ENCODE data around the gene CPS1.

Gene CPS1

DNA sequence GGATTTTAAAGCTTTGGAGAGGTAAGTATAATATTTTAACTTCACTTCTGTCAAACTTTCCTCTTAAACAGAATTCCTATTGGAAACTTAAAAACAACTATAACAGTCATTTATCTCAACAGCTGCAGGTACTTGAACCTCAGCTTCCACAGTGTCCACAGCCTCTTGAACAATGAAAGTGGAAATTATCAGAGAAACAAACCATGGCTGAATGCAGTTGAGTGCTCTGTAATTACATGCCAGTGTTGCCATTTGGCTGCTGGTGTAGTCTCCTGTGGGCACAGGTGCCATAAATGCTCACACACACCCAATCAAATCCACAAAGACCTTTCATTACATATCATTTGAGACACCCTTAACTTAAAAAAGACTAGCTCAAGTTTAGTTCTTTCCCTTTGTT lies 125.1 kb downstream of the CPS1 start:
- DNase-seq (ENCODE audit: low read depth) = no peak

- no peak for DNase-seq (ENCODE audit: low read depth)
Measured at GRCh38 chr2:210686401-210686800, 130.0 kb downstream of the CPS1 start.

DNA sequence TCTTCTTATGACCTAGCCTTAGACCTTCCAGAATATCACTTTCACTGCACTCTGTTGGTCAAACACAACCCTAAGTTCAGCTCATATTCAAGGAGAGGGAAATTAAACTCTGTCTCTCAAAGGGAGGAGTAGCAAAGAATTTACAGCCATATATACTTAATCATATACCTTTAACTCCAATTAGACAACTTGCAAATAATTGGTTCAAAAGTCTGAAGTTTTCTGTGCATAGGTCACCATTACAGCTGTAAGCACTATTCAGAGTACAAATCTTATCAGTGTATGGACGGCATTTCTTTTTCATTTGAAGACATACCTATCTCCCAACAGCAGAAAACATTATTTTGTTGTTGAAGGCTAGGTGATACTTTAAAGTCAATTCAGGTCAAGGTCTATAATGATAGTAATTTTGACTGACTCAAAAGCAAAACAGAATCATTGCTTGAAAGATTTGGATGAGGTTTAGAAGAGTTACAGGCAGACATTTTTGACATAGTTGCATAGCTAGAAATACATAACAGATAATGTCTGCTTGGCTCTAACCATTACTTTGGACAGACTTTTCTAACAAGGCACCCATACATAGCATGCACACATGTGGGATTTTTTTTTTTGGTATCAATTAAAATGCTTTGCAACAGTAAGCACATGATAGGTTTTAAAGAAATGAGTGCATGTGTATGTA lies 131.5 kb downstream of the CPS1 start:
- DNase-seq (ENCODE audit: low read depth) = no peak

- no peak for DNase-seq (ENCODE audit: low read depth)
Measured at GRCh38 chr2:210707900-210708299, 151.5 kb downstream of the CPS1 start.

DNA sequence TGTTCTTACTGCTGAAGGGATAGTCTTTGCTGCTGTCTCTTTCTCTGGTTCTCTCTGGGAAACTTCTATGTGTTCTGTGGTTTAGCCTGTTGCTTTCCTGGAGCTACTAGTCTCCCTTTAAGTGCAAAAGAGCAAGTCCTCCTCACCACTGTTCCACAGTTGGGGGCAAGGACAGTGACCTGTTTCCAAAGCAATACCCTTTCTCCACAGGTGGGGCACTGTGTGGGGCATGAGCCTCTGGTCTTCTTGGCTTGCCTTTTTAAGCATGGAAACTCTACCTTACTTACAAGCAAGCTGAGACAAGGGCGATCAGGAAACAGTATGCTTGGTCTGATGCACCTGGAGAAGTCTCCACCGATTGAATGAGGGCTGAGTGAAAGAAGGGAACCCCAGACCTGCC lies 156.7 kb downstream of the CPS1 start:
- DNase-seq (ENCODE audit: low read depth) = no peak

DNA sequence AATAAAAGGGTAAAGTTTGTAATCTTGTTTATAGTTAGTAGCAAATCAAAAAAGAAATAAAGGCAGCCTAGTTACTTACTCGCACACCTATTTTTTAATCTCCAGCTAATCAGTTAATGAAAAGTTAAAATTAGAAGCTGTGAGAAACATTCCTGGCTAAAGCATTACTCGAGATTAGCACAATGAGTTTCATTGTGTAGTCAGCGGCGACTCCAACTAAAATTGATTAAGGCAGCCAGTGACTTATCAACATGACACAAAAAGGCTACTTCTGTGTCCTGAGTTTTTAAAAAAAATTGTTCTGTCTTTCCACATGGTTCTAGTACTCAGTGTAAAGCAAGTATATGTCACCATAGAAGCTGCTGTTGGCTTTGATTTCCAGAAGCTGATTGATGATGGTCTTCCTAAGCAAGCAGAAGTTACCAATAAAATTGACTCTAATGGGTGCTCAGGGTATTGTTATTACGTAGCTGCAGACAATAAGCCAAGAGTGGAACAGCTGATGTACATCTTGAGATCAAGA lies 159.2 kb downstream of the CPS1 start:
- no peak for DNase-seq (ENCODE audit: low read depth)

DNA sequence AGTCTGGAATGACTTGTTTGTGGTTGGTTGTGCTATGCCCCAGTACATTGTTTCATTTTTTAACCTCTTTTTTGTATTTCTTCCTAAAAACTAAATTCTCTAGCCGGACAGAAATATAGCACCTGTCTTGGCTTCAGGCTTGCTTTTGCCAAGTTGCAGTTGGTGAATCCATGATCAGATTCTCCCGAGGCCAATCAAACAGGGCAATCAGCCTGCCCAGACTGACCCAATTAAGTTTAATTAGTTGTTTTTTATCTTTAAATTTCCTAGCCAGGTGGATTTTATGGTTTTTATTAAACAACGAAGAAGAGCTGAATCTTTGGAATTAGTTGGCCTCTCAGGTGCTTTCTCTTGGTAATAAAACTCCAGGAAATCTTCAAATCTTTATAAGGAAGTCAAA lies 162.1 kb downstream of the CPS1 start:
- DNase-seq (ENCODE audit: low read depth) = no peak

DNA sequence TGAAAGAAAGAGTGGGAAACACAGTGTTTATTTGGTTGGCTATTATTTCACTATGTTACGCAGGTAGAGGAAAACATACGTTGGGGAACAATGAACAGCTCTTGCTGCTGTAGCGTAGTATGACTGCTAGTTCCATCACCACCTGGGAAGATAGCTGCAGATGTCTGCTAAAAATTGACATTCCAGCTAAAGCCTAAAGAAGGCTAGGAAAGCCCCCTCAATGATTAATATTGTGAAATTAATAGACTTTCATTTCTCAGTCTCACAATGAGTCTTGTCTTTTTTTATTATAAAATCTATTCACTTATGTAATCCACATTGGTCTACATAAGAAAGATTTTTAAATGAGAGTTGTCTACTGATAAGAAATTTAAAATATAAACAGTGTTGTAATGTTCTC lies 165.7 kb downstream of the CPS1 start:
- DNase-seq (ENCODE audit: low read depth) = no peak

DNA sequence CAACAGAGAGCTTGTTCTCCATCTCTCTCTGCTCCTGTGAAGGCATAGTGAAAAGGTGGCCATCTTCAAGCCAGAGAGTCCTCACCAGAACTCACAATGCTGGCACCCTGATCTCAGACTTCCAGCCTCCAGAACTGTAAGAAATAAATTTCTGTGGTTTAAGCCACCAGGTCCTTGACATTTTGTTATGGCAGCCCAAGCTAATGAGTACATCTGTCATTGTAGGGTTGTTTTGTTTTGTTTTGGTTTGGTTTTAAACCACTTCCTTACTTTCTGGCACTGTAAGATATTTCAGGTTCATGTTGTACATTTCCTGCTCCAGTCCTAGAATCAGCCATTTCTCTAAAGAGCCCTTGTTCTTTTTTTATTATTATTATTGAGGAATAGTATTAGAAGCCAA lies 171.2 kb downstream of the CPS1 start:
- DNase-seq (ENCODE audit: low read depth) = no peak
